Measurements from ENCODE around the gene GLB1L3.
"Not testable (repeated sequence)": the region's sequence is repeated elsewhere in the genome, so short reads cannot be mapped to it uniquely, and the experiment has no call there.

Gene GLB1L3

GRCh38 chr11:134278356-134278755 is 2.2 kb downstream of the GLB1L3 start:
- peaks cover 49% of the 10 kb centered on the region for H3K27me3 ChIP-seq (replicated peaks)
- TF ChIP-seq CTCF (IDR thresholded peaks at IDR 0.05; ENCODE audit: low read depth, low read length, missing control alignments): no peak
- H3K4me3 ChIP-seq (ENCODE audit: low read depth, low read length): no peak overlapping the region
- no peaks in the 10 kb centered on the region for H3K36me3 ChIP-seq (replicated peaks)
- no peak overlapping the region for H3K27ac ChIP-seq
- no peak for DNase-seq
- in situ Hi-C loops (cut with HindIII; ENCODE audit: low pct_ligation_motif_present, low sequenced_read_pairs): no loop called here

- DNase-seq; H3K27ac ChIP-seq; H3K36me3 ChIP-seq (replicated peaks); H3K4me3 ChIP-seq (ENCODE audit: low read depth, low read length); in situ Hi-C loops (cut with HindIII; ENCODE audit: low pct_ligation_motif_present, low sequenced_read_pairs): not testable (repeated sequence)
- peaks cover 21% of the 10 kb centered on the region for H3K27me3 ChIP-seq (replicated peaks)
These were observed 5.5 kb downstream of the GLB1L3 start for GRCh38 chr11:134281635-134282034.

- TF ChIP-seq CTCF (IDR thresholded peaks at IDR 0.05; ENCODE audit: low read depth, low read length, missing control alignments): no peak
- no peak overlapping the region for H3K27ac ChIP-seq
- no peaks in the 10 kb centered on the region for H3K36me3 ChIP-seq (replicated peaks)
- no peak for DNase-seq
- in situ Hi-C loops (cut with HindIII; ENCODE audit: low pct_ligation_motif_present, low sequenced_read_pairs): no loop called here
- no peak overlapping the region for H3K4me3 ChIP-seq (ENCODE audit: low read depth, low read length)
- peaks cover 13% of the 10 kb centered on the region for H3K27me3 ChIP-seq (replicated peaks)
These were observed 6.2 kb downstream of the GLB1L3 start for GRCh38 chr11:134282121-134283045.

GRCh38 chr11:134283461-134284230 is 7.5 kb downstream of the GLB1L3 start:
- H3K4me3 ChIP-seq (ENCODE audit: low read depth, low read length): no peak overlapping the region
- in situ Hi-C loops (cut with HindIII; ENCODE audit: low pct_ligation_motif_present, low sequenced_read_pairs): no loop called here
- TF ChIP-seq CTCF (IDR thresholded peaks at IDR 0.05; ENCODE audit: low read depth, low read length, missing control alignments): no peak
- no peak overlapping the region for H3K27ac ChIP-seq
- H3K36me3 ChIP-seq (replicated peaks): no peaks in the 10 kb centered on the region
- no peak for DNase-seq
- H3K27me3 ChIP-seq (replicated peaks): peaks cover 2% of the 10 kb centered on the region

- H3K36me3 ChIP-seq (replicated peaks); DNase-seq; H3K27me3 ChIP-seq (replicated peaks); H3K4me3 ChIP-seq (ENCODE audit: low read depth, low read length); H3K27ac ChIP-seq; in situ Hi-C loops (cut with HindIII; ENCODE audit: low pct_ligation_motif_present, low sequenced_read_pairs): not testable (repeated sequence)
These were observed 8.2 kb downstream of the GLB1L3 start for GRCh38 chr11:134284349-134284748.

GRCh38 chr11:134287561-134287960 is 11.4 kb downstream of the GLB1L3 start:
- in situ Hi-C loops (cut with HindIII; ENCODE audit: low pct_ligation_motif_present, low sequenced_read_pairs): no loop called here
- Histone ChIP-seq H3K4me3 (ENCODE audit: low read depth, low read length) (no peak overlapping the region), H3K27ac (no peak overlapping the region), H3K27me3 (replicated peaks) (no peaks in the 10 kb centered on the region), H3K36me3 (replicated peaks) (no peaks in the 10 kb centered on the region)
- TF ChIP-seq CTCF (IDR thresholded peaks at IDR 0.05; ENCODE audit: low read depth, low read length, missing control alignments): no peak
- DNase-seq: no peak
